Measurements from ENCODE around the gene LANCL2. TPM values are rescaled to one million over a fixed set of nuclear protein-coding genes. Genes with fewer than 3 reads are reported as not detected.
"Not testable (repeated sequence)": the region's sequence is repeated elsewhere in the genome, so short reads cannot be mapped to it uniquely, and the experiment has no call there.

LANCL2 gene
- total and polyA plus RNA-seq, 2 of the 4 experiments (the other 2 are of a cell fraction), result 11.7 to 17.9 TPM

DNA sequence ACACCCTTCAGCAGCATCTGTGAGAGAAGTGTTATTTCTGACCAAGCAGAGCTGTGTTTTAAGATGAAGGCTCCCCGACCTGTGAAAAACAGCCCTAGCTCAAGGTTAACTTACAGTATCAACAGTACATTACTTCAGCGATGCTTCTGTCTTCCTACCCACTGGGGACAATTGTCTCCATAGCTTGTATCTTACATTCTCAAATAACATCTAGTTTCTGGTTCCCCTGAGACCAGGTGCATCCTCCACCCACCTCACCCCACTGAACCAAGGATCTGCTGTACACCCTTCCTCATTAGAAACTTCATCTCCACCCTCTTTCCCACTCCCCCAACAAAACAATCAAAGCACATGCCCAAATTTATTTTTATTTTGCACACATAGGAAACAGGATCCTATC lies 105.1 kb downstream of the LANCL2 start:
- Histone ChIP-seq H3K56ac (ENCODE audit: extremely low read depth, insufficient read depth, low read length) (no peak overlapping the region), H3K14ac (replicated peaks; ENCODE audit: low read depth, low read length) (no peak overlapping the region), H2BK15ac (ENCODE audit: low read depth, low read length) (no peak overlapping the region), H3K79me1 (ENCODE audit: low read depth in 1 of 2, low read length in 2 of 2) (peaks cover 21 to 35% of the 10 kb centered on the region in 2 experiments), H3K9me1 (ENCODE audit: insufficient read depth, low read length) (peaks cover 7% of the 10 kb centered on the region), H2AFZ (replicated peaks; ENCODE audit: low read length, poor library complexity) (no peak overlapping the region), H2AK9ac (replicated peaks; ENCODE audit: low read depth, low read length, poor library complexity) (no peak overlapping the region), H4K8ac (ENCODE audit: low read depth in 2 of 2, low read length in 2 of 2) (no peak overlapping the region), H3K4me3 (ENCODE audit: insufficient read depth, low read depth, low read length) (no peak overlapping the region), H2BK120ac (ENCODE audit: low read depth, low read length) (no peak overlapping the region), H3K18ac (ENCODE audit: low read depth, low read length) (no peak overlapping the region), H3K4me1 (ENCODE audit: control insufficient read depth, insufficient read depth, low read length) (peaks cover 5% of the 10 kb centered on the region), H3K23ac (ENCODE audit: low read depth, low read length) (no peak overlapping the region), H3K36me3 (ENCODE audit: control insufficient read depth, insufficient read depth, low read length) (peaks cover 16% of the 10 kb centered on the region), H2BK5ac (ENCODE audit: low read depth, low read length, poor library complexity, severe bottlenecking) (no peak overlapping the region), H3K27ac (ENCODE audit: insufficient read depth, low read length) (no peak overlapping the region), H3K9me3 (ENCODE audit: control insufficient read depth, insufficient read depth, low read length) (no peaks in the 10 kb centered on the region), H2AK5ac (ENCODE audit: low read depth, low read length) (no peak overlapping the region), H2BK20ac (ENCODE audit: low read depth, low read length) (no peak overlapping the region), H3K27me3 (ENCODE audit: control insufficient read depth, insufficient read depth, low read length) (no peaks in the 10 kb centered on the region), H4K91ac (ENCODE audit: insufficient read depth, low read depth, low read length) (no peak overlapping the region), H3K4ac (ENCODE audit: low read depth, low read length) (no peak overlapping the region), H3K4me2 (ENCODE audit: low read depth, low read length) (no peak overlapping the region), H3K9ac (ENCODE audit: low read depth, low read length) (no peak overlapping the region), H4K20me1 (ENCODE audit: insufficient read depth, low read length) (peaks cover 6% of the 10 kb centered on the region), H4K5ac (ENCODE audit: low read depth, low read length) (no peak overlapping the region)
- no peak for TF ChIP-seq MXI1 (IDR thresholded peaks at IDR 0.05; ENCODE audit: borderline replicate concordance, low read depth, low read length)
- no peak for TF ChIP-seq POLR2A (IDR thresholded peaks at IDR 0.05; ENCODE audit: low read depth, low read length)
- TF ChIP-seq SMC3 (IDR thresholded peaks at IDR 0.05; ENCODE audit: low read depth, low read length), result no peak
- TF ChIP-seq, protein P1, sequence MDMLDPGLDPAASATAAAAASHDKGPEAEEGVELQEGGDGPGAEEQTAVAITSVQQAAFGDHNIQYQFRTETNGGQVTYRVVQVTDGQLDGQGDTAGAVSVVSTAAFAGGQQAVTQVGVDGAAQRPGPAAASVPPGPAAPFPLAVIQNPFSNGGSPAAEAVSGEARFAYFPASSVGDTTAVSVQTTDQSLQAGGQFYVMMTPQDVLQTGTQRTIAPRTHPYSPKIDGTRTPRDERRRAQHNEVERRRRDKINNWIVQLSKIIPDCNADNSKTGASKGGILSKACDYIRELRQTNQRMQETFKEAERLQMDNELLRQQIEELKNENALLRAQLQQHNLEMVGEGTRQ (IDR thresholded peaks at IDR 0.05; ENCODE audit: low read depth, low read length), result no peak
- TF ChIP-seq CHD1 (IDR thresholded peaks at IDR 0.05; ENCODE audit: low read depth, low read length), result no peak
- no peak for TF ChIP-seq BHLHE40 (IDR thresholded peaks at IDR 0.05; ENCODE audit: low read depth, low read length)
- no peak for TF ChIP-seq CEBPB (IDR thresholded peaks at IDR 0.05; ENCODE audit: low read depth, low read length)
- WGBS, 2 experiments (ENCODE audit: extremely low coverage in 2 of 2, insufficient read length in 1 of 2), result 94% methylated on average over 2 of the region's 2 CpGs; no CpG with 5 or more reads in 1 of the 2 experiments
- no peak for DNase-seq
- no TSS peak for BruUV-seq (replicated peaks)
- in situ Hi-C loops (cut with MboI; ENCODE audit: low sequenced_read_pairs) (no loop called here), intact Hi-C loops (cut with micrococcal nuclease) (no loop called here), dilution Hi-C loops (cut with HindIII; ENCODE audit: low sequenced_read_pairs, unreplicated experiment) (no loop called here)
- ChIA-PET POLR2A (ENCODE audit: unreplicated experiment) (no interaction called here), CTCF (no interaction called here)
- ATAC-seq (ENCODE audit: low read depth), result no peak

DNA sequence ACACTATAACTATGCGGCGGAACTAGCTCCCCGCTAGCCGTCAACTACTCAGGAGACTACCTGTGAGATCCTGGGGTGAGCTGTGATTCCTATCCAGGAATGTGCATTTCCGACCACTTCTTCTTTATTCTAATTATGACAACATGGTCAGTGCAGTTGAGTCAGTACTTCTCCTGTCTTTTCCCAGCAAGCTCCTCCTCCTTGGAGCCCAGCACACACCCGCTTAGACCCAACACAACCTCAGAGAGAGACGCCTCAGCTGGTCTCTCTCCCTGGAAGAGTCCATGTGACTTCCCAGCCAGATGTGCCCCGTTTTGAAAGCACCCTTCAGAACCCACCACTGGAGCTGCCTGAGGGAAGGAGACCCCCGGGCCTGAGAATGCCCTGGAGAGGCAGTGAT lies 106.5 kb downstream of the LANCL2 start:
- H3K9me3 ChIP-seq (ENCODE audit: control insufficient read depth, insufficient read depth, low read length); H3K14ac ChIP-seq (replicated peaks; ENCODE audit: low read depth, low read length); H3K4ac ChIP-seq (ENCODE audit: low read depth, low read length); H2AFZ ChIP-seq (replicated peaks; ENCODE audit: low read length, poor library complexity); H4K5ac ChIP-seq (ENCODE audit: low read depth, low read length); H3K27me3 ChIP-seq (ENCODE audit: control insufficient read depth, insufficient read depth, low read length); H2BK120ac ChIP-seq (ENCODE audit: low read depth, low read length); BruUV-seq (replicated peaks); DNase-seq; H4K91ac ChIP-seq (ENCODE audit: insufficient read depth, low read depth, low read length); H3K23ac ChIP-seq (ENCODE audit: low read depth, low read length); in situ Hi-C loops (cut with MboI; ENCODE audit: low sequenced_read_pairs); H3K9ac ChIP-seq (ENCODE audit: low read depth, low read length); H2AK5ac ChIP-seq (ENCODE audit: low read depth, low read length); H2BK5ac ChIP-seq (ENCODE audit: low read depth, low read length, poor library complexity, severe bottlenecking); H2AK9ac ChIP-seq (replicated peaks; ENCODE audit: low read depth, low read length, poor library complexity); H3K56ac ChIP-seq (ENCODE audit: extremely low read depth, insufficient read depth, low read length); dilution Hi-C loops (cut with HindIII; ENCODE audit: low sequenced_read_pairs, unreplicated experiment); H3K18ac ChIP-seq (ENCODE audit: low read depth, low read length); POLR2A ChIA-PET (ENCODE audit: unreplicated experiment); H3K4me3 ChIP-seq (ENCODE audit: insufficient read depth, low read depth, low read length); H3K4me2 ChIP-seq (ENCODE audit: low read depth, low read length); H2BK20ac ChIP-seq (ENCODE audit: low read depth, low read length); ATAC-seq (ENCODE audit: low read depth); CTCF ChIA-PET; H2BK15ac ChIP-seq (ENCODE audit: low read depth, low read length); H3K27ac ChIP-seq (ENCODE audit: insufficient read depth, low read length); H4K8ac ChIP-seq (ENCODE audit: low read depth in 2 of 2, low read length in 2 of 2); intact Hi-C loops (cut with micrococcal nuclease): not testable (repeated sequence)
- H3K79me1 ChIP-seq (ENCODE audit: low read depth in 1 of 2, low read length in 2 of 2), result peaks cover 27 to 48% of the 10 kb centered on the region in 2 experiments
- peaks cover 17% of the 10 kb centered on the region for H3K9me1 ChIP-seq (ENCODE audit: insufficient read depth, low read length)
- H4K20me1 ChIP-seq (ENCODE audit: insufficient read depth, low read length), result peaks cover 10% of the 10 kb centered on the region
- no CpG with 5 or more reads among the region's 9 CpGs for WGBS, 2 experiments (ENCODE audit: extremely low coverage in 2 of 2, insufficient read length in 1 of 2)
- peaks cover 15% of the 10 kb centered on the region for H3K36me3 ChIP-seq (ENCODE audit: control insufficient read depth, insufficient read depth, low read length)
- peaks cover 12% of the 10 kb centered on the region for H3K4me1 ChIP-seq (ENCODE audit: control insufficient read depth, insufficient read depth, low read length)

Data from IMR-90 (cell line).